Activated CD4-positive, alpha-beta T cell treated with anti-CD3 and anti-CD28 coated beads, Interleukin-2, amount 10 ng/mL, durations not matched to agents 7 days and 5 days (primary cell): ENCODE data around the gene GPHN. TPM values are rescaled to one million over a fixed set of nuclear protein-coding genes. Genes with fewer than 3 reads are reported as not detected.
A peak's percentile ranks its signal among the peaks of the same experiment; 100 is the strongest.
"Not testable (repeated sequence)": the region's sequence is repeated elsewhere in the genome, so short reads cannot be mapped to it uniquely, and the experiment has no call there.

Source experiments
- CTCF ChIA-PET: fragments of 350-600 bp; sonication (Branson Sonifier 250); formaldehyde crosslinking; loops from one replicate; lab custom pipeline; 2021; ENCODE audit warnings: antibody characterized with exemption; lab: Charles Lee
- POLR2A ChIA-PET: fragments of 350-600 bp; sonication (Branson Sonifier 250); formaldehyde crosslinking; loops from one replicate; lab custom pipeline; 2021; ENCODE audit warnings: antibody characterized with exemption; lab: Charles Lee
- DNase-seq: peaks from one replicate; pipeline ENCODE4 v3.0.0-alpha.2; 2020
- H3K27ac Mint-ChIP-seq: one replicate; pipeline ENCODE4 v1.8.0; 2021; ENCODE audit warnings: mild to moderate bottlenecking, moderate library complexity, mixed read lengths
- H3K27me3 Mint-ChIP-seq: one replicate; pipeline ENCODE4 v1.8.0; 2021; ENCODE audit warnings: mixed read lengths
- H3K36me3 Mint-ChIP-seq: one replicate; pipeline ENCODE4 v1.8.0; 2021; ENCODE audit warnings: low read depth, mixed read lengths
- H3K4me1 Mint-ChIP-seq: one replicate; pipeline ENCODE4 v1.8.0; 2021; ENCODE audit warnings: mixed read lengths
- H3K4me3 Mint-ChIP-seq: one replicate; pipeline ENCODE4 v1.8.0; 2021; ENCODE audit warnings: mild to moderate bottlenecking, moderate library complexity, mixed read lengths
- H3K9me3 Mint-ChIP-seq: one replicate; pipeline ENCODE4 v1.8.0; 2021; ENCODE audit warnings: mixed read lengths
- total RNA-seq, 2 experiments: library from RNA; stranded (reverse); gene quantifications; one replicate each; pipeline ENCODE4 v1.2.3, GENCODE V29; 2021

GPHN gene
- total RNA-seq, 2 experiments from 2014 or later: 20.2 to 21.2 TPM

- Mint-ChIP-seq H3K4me3 (no peak overlapping the region), H3K27me3 (no peaks in the 10 kb centered on the region), H3K36me3 (peaks cover 17% of the 10 kb centered on the region), H3K27ac (no peak overlapping the region), H3K9me3 (peaks cover 10% of the 10 kb centered on the region), H3K4me1 (peaks cover 46% of the 10 kb centered on the region)
- CTCF ChIA-PET: no interaction called here
- POLR2A ChIA-PET: no interaction called here
- DNase-seq: no peak
These were observed 209.7 kb downstream of the GPHN start for GRCh38 chr14:66717561-66718140.

- Mint-ChIP-seq H3K27me3 (no peaks in the 10 kb centered on the region), H3K4me3 (no peak overlapping the region), H3K9me3 (peaks cover 18% of the 10 kb centered on the region), H3K36me3 (peaks cover 8% of the 10 kb centered on the region), H3K27ac (no peak overlapping the region), H3K4me1 (no peaks in the 10 kb centered on the region)
- ChIA-PET POLR2A (no interaction called here), CTCF (no interaction called here)
- no peak for DNase-seq
These were observed 217.0 kb downstream of the GPHN start for GRCh38 chr14:66724996-66725395.

- CTCF ChIA-PET, H3K4me1 Mint-ChIP-seq, DNase-seq, H3K27me3 Mint-ChIP-seq, POLR2A ChIA-PET, H3K27ac Mint-ChIP-seq, H3K4me3 Mint-ChIP-seq: not testable (repeated sequence)
- H3K36me3 Mint-ChIP-seq: peaks cover 16% of the 10 kb centered on the region
- peaks cover 32% of the 10 kb centered on the region for H3K9me3 Mint-ChIP-seq
These were observed 223.4 kb downstream of the GPHN start for GRCh38 chr14:66731298-66731697.

- peaks cover 10% of the 10 kb centered on the region for H3K36me3 Mint-ChIP-seq
- ChIA-PET POLR2A (no interaction called here), CTCF (no interaction called here)
- no peak for DNase-seq
- H3K27me3 Mint-ChIP-seq: no peaks in the 10 kb centered on the region
- no peak overlapping the region for H3K27ac Mint-ChIP-seq
- H3K4me3 Mint-ChIP-seq: no peak overlapping the region
- H3K9me3 Mint-ChIP-seq: peaks cover 28% of the 10 kb centered on the region
- no peaks in the 10 kb centered on the region for H3K4me1 Mint-ChIP-seq
These were observed 227.9 kb downstream of the GPHN start for GRCh38 chr14:66735853-66736252.

GRCh38 chr14:66739826-66740225 is 231.9 kb downstream of the GPHN start:
- Mint-ChIP-seq H3K9me3 (peaks cover 15% of the 10 kb centered on the region), H3K27me3 (no peaks in the 10 kb centered on the region), H3K4me1 (no peaks in the 10 kb centered on the region), H3K36me3 (peaks cover 3% of the 10 kb centered on the region), H3K27ac (no peak overlapping the region), H3K4me3 (no peak overlapping the region)
- CTCF ChIA-PET: no interaction called here
- DNase-seq: no peak
- POLR2A ChIA-PET: no interaction called here

GRCh38 chr14:66745078-66745477 is 237.1 kb downstream of the GPHN start:
- H3K4me3 Mint-ChIP-seq: no peak overlapping the region
- no peak overlapping the region for H3K27ac Mint-ChIP-seq
- ChIA-PET POLR2A (no interaction called here), CTCF (no interaction called here)
- no peak for DNase-seq
- no peaks in the 10 kb centered on the region for H3K27me3 Mint-ChIP-seq
- no peaks in the 10 kb centered on the region for H3K4me1 Mint-ChIP-seq
- H3K36me3 Mint-ChIP-seq: no peaks in the 10 kb centered on the region
- peaks cover under 1% of the 10 kb centered on the region for H3K9me3 Mint-ChIP-seq

- H3K4me3 Mint-ChIP-seq: no peak overlapping the region
- ChIA-PET CTCF (interaction anchor here (0.9 kb wide), 1 partner anchor 25 kb away, joined by 3 read pairs; no protein-coding TSS in a partner anchor), POLR2A (no interaction called here)
- H3K36me3 Mint-ChIP-seq: no peaks in the 10 kb centered on the region
- peak; percentile 8 for DNase-seq
- H3K27me3 Mint-ChIP-seq: no peaks in the 10 kb centered on the region
- no peaks in the 10 kb centered on the region for H3K4me1 Mint-ChIP-seq
- no peaks in the 10 kb centered on the region for H3K9me3 Mint-ChIP-seq
- H3K27ac Mint-ChIP-seq: no peak overlapping the region
These were observed 238.5 kb downstream of the GPHN start for GRCh38 chr14:66746316-66747006.

GRCh38 chr14:66752109-66752508 is 244.2 kb downstream of the GPHN start:
- no peaks in the 10 kb centered on the region for H3K27me3 Mint-ChIP-seq
- no peaks in the 10 kb centered on the region for H3K36me3 Mint-ChIP-seq
- ChIA-PET POLR2A (no interaction called here), CTCF (interaction anchor here (0.9 to 1.6 kb wide), 2 partner anchors 41 to 128 kb away, joined by 3 read pairs; no protein-coding TSS in a partner anchor)
- no peaks in the 10 kb centered on the region for H3K9me3 Mint-ChIP-seq
- no peak overlapping the region for H3K27ac Mint-ChIP-seq
- no peak for DNase-seq
- H3K4me1 Mint-ChIP-seq: no peaks in the 10 kb centered on the region
- no peak overlapping the region for H3K4me3 Mint-ChIP-seq

GRCh38 chr14:66758031-66758613 is 250.2 kb downstream of the GPHN start:
- ChIA-PET CTCF (no interaction called here), POLR2A (no interaction called here)
- Mint-ChIP-seq H3K27me3 (no peaks in the 10 kb centered on the region), H3K27ac (no peak overlapping the region), H3K9me3 (peaks cover 3% of the 10 kb centered on the region), H3K36me3 (no peaks in the 10 kb centered on the region), H3K4me1 (no peaks in the 10 kb centered on the region), H3K4me3 (no peak overlapping the region)
- no peak for DNase-seq

GRCh38 chr14:66772146-66772545 is 264.2 kb downstream of the GPHN start:
- Mint-ChIP-seq H3K27me3 (no peaks in the 10 kb centered on the region), H3K9me3 (peaks cover 2% of the 10 kb centered on the region), H3K27ac (no peak overlapping the region)

GRCh38 chr14:66782853-66783252 is 274.9 kb downstream of the GPHN start:
- CTCF ChIA-PET: interaction anchor here (1.1 kb wide), 1 partner anchor 37 kb away, joined by 3 read pairs; no protein-coding TSS in a partner anchor
- Mint-ChIP-seq H3K9me3 (peaks cover 2% of the 10 kb centered on the region), H3K27me3 (no peaks in the 10 kb centered on the region), H3K36me3 (no peaks in the 10 kb centered on the region), H3K27ac (no peak overlapping the region), H3K4me1 (no peaks in the 10 kb centered on the region), H3K4me3 (no peak overlapping the region)
- POLR2A ChIA-PET: no interaction called here
- DNase-seq: no peak

More at GRCh38 chr14:66772146-66772545, 264.2 kb downstream of the GPHN start:
- H3K36me3 Mint-ChIP-seq: no peaks in the 10 kb centered on the region
- ChIA-PET POLR2A (no interaction called here), CTCF (no interaction called here)
- H3K4me3 Mint-ChIP-seq: no peak overlapping the region
- no peak for DNase-seq
- no peaks in the 10 kb centered on the region for H3K4me1 Mint-ChIP-seq

GRCh38 chr14:66790101-66790500 is 282.2 kb downstream of the GPHN start:
- no peak for DNase-seq
- ChIA-PET POLR2A (no interaction called here), CTCF (no interaction called here)
- H3K4me1 Mint-ChIP-seq: no peaks in the 10 kb centered on the region
- H3K36me3 Mint-ChIP-seq: no peaks in the 10 kb centered on the region
- H3K9me3 Mint-ChIP-seq: peaks cover 9% of the 10 kb centered on the region
- no peak overlapping the region for H3K27ac Mint-ChIP-seq
- H3K27me3 Mint-ChIP-seq: no peaks in the 10 kb centered on the region
- H3K4me3 Mint-ChIP-seq: no peak overlapping the region

- no peak for DNase-seq
- ChIA-PET POLR2A (no interaction called here), CTCF (no interaction called here)
- Mint-ChIP-seq H3K36me3 (peaks cover 1% of the 10 kb centered on the region), H3K27me3 (no peaks in the 10 kb centered on the region), H3K4me1 (no peaks in the 10 kb centered on the region), H3K4me3 (no peak overlapping the region), H3K27ac (no peak overlapping the region), H3K9me3 (peaks cover 23% of the 10 kb centered on the region)
These were observed 295.0 kb downstream of the GPHN start for GRCh38 chr14:66802962-66803361.
